ENCODE results near the gene PITPNM1.

PITPNM1 gene

GRCh38 chr11:67492069-67492727 is 13.0 kb downstream of the PITPNM1 start:
- TF ChIP-seq CTCF (conservative IDR thresholded peaks at IDR 0.05; ENCODE audit: low read length) (no peak), EZH2phosphoT487 (IDR thresholded peaks at IDR 0.05; ENCODE audit: borderline replicate concordance) (no peak)
- Histone ChIP-seq H3K27me3 (ENCODE audit: insufficient read depth, low read length, poor library complexity, severe bottlenecking) (no peaks in the 10 kb centered on the region), H3K9me2 (replicated peaks; ENCODE audit: low read depth, low read length) (no peaks in the 10 kb centered on the region), H3K79me2 (ENCODE audit: insufficient read depth, low read length) (peaks cover 6% of the 10 kb centered on the region; the same call in 1 of the 2 replicates), H3K36me3 (ENCODE audit: insufficient read depth, low read length) (peaks cover 38% of the 10 kb centered on the region; the same call in 1 of the 2 replicates), H4K20me1 (ENCODE audit: insufficient read depth, low read length, poor library complexity, severe bottlenecking) (peaks cover 4% of the 10 kb centered on the region), H3K4me3 (ENCODE audit: low read length, poor library complexity, severe bottlenecking) (no peak overlapping the region), H3K9ac (ENCODE audit: low read depth, low read length, poor library complexity, severe bottlenecking) (no peak overlapping the region), H3K4me2 (ENCODE audit: low read depth, low read length, poor library complexity, severe bottlenecking) (no peak overlapping the region), H3K9me3 (ENCODE audit: insufficient read depth, low read depth, low read length) (no peaks in the 10 kb centered on the region), H2AFZ (ENCODE audit: low read length) (no peak overlapping the region), H3K4me1 (ENCODE audit: insufficient read depth, low read length, poor library complexity, severe bottlenecking) (no peaks in the 10 kb centered on the region), H3F3A (ENCODE audit: low read depth) (no peaks in the 10 kb centered on the region)

- H3K4me2 ChIP-seq (ENCODE audit: low read depth, low read length, poor library complexity, severe bottlenecking), result no peak overlapping the region
- peaks cover 5% of the 10 kb centered on the region for H4K20me1 ChIP-seq (ENCODE audit: insufficient read depth, low read length, poor library complexity, severe bottlenecking)
- H3K4me1 ChIP-seq (ENCODE audit: insufficient read depth, low read length, poor library complexity, severe bottlenecking), result peaks cover 4% of the 10 kb centered on the region
- no peak for TF ChIP-seq CTCF (conservative IDR thresholded peaks at IDR 0.05; ENCODE audit: low read length)
- TF ChIP-seq EZH2phosphoT487 (IDR thresholded peaks at IDR 0.05; ENCODE audit: borderline replicate concordance), result no peak
- H3F3A ChIP-seq (ENCODE audit: low read depth), result no peaks in the 10 kb centered on the region
- H3K36me3 ChIP-seq (ENCODE audit: insufficient read depth, low read length), result peaks cover 38% of the 10 kb centered on the region; the same call in 1 of the 2 replicates
- no peaks in the 10 kb centered on the region for H3K9me2 ChIP-seq (replicated peaks; ENCODE audit: low read depth, low read length)
- no peak overlapping the region for H3K9ac ChIP-seq (ENCODE audit: low read depth, low read length, poor library complexity, severe bottlenecking)
- H3K4me3 ChIP-seq (ENCODE audit: low read length, poor library complexity, severe bottlenecking), result no peak overlapping the region
- no peaks in the 10 kb centered on the region for H3K27me3 ChIP-seq (ENCODE audit: insufficient read depth, low read length, poor library complexity, severe bottlenecking)
- no peak overlapping the region for H2AFZ ChIP-seq (ENCODE audit: low read length)
- H3K9me3 ChIP-seq (ENCODE audit: insufficient read depth, low read depth, low read length), result no peaks in the 10 kb centered on the region
- peaks cover 12% of the 10 kb centered on the region for H3K79me2 ChIP-seq (ENCODE audit: insufficient read depth, low read length)
These were observed 13.7 kb downstream of the PITPNM1 start for GRCh38 chr11:67491276-67492068.

GRCh38 chr11:67490727-67491065 is 14.5 kb downstream of the PITPNM1 start:
- Histone ChIP-seq H3K79me2 (ENCODE audit: insufficient read depth, low read length) (peaks cover 19% of the 10 kb centered on the region), H4K20me1 (ENCODE audit: insufficient read depth, low read length, poor library complexity, severe bottlenecking) (peaks cover 10% of the 10 kb centered on the region), H3K9ac (ENCODE audit: low read depth, low read length, poor library complexity, severe bottlenecking) (no peak overlapping the region), H3K27me3 (ENCODE audit: insufficient read depth, low read length, poor library complexity, severe bottlenecking) (no peaks in the 10 kb centered on the region), H3K4me3 (ENCODE audit: low read length, poor library complexity, severe bottlenecking) (no peak overlapping the region), H3K4me1 (ENCODE audit: insufficient read depth, low read length, poor library complexity, severe bottlenecking) (peaks cover 11% of the 10 kb centered on the region), H3K4me2 (ENCODE audit: low read depth, low read length, poor library complexity, severe bottlenecking) (no peak overlapping the region), H3F3A (ENCODE audit: low read depth) (no peaks in the 10 kb centered on the region), H3K9me2 (replicated peaks; ENCODE audit: low read depth, low read length) (no peaks in the 10 kb centered on the region), H3K36me3 (ENCODE audit: insufficient read depth, low read length) (peaks cover 38% of the 10 kb centered on the region; the same call in 1 of the 2 replicates), H3K9me3 (ENCODE audit: insufficient read depth, low read depth, low read length) (no peaks in the 10 kb centered on the region), H2AFZ (ENCODE audit: low read length) (no peak overlapping the region)
- no peak for TF ChIP-seq EZH2phosphoT487 (IDR thresholded peaks at IDR 0.05; ENCODE audit: borderline replicate concordance)
- TF ChIP-seq CTCF (conservative IDR thresholded peaks at IDR 0.05; ENCODE audit: low read length), result no peak

Measured in Loucy (cell line).